Lower leg skin (tissue), 3 donors: Measurements from ENCODE around the gene STT3A.

Experiments
- POLR2A ChIP-seq, 2 donors: fragments of 450-650 bp; IDR thresholded peaks; one replicate each; pipeline ENCODE4 v1.6.1; 2016 to 2017; ENCODE audit warnings: antibody characterized with exemption in 2 of 2, mild to moderate bottlenecking in 1 of 2, moderate library complexity in 1 of 2
- TF ChIP-seq, protein P1 (sequence below), 3 donors: fragments of 450-650 bp; IDR thresholded peaks; one replicate each; pipeline ENCODE4 v1.5.1; 2016; ENCODE audit warnings: antibody characterized with exemption in 3 of 3, mild to moderate bottlenecking in 3 of 3, moderate library complexity in 2 of 3

DNA sequence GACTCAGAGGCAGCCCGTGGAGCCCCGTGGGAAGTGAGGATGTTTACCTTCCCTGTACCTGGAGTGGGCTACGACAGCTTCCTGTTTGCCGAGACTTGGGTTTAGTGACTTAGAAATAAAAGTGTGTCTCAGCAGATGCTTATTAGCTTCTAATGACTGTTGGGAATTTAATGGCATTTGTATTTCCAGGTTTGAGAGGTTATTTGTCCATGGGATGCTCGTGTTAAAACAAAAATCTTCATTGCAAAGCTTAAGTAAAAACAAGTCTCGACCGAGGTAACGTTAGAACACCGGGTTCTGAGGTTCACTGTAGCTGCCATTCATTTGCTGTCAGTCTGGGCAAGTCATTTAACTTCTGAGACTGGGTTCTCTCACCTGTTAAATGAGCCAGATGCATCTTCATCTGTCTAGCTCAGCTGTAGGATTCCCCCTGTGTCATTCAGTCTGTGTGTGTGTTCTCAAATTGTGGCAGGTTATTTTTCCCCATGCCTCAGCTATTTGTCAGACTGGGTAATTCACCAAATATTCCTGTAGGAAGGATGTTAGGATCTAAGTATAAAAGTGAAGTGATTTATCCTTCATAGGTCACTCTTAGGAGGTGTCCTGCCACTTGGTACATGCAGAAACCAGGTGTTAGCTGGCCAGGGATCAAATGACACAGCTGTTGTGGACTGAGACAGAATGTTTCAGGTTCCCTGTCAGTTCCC lies 22.6 kb upstream of the STT3A start:
- no peak for TF ChIP-seq POLR2A (IDR thresholded peaks at IDR 0.05)
- TF ChIP-seq, protein P1, sequence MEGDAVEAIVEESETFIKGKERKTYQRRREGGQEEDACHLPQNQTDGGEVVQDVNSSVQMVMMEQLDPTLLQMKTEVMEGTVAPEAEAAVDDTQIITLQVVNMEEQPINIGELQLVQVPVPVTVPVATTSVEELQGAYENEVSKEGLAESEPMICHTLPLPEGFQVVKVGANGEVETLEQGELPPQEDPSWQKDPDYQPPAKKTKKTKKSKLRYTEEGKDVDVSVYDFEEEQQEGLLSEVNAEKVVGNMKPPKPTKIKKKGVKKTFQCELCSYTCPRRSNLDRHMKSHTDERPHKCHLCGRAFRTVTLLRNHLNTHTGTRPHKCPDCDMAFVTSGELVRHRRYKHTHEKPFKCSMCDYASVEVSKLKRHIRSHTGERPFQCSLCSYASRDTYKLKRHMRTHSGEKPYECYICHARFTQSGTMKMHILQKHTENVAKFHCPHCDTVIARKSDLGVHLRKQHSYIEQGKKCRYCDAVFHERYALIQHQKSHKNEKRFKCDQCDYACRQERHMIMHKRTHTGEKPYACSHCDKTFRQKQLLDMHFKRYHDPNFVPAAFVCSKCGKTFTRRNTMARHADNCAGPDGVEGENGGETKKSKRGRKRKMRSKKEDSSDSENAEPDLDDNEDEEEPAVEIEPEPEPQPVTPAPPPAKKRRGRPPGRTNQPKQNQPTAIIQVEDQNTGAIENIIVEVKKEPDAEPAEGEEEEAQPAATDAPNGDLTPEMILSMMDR (IDR thresholded peaks at IDR 0.05) = no peak
